HG02885 (cell line): ENCODE measurements around the gene JAK1.

Experiments used
- ATAC-seq: cut with Tn5 transposase; IDR thresholded peaks from one replicate; pipeline ENCODE4 v1.9.1; 2021; ENCODE audit warnings: mild to moderate bottlenecking; ENCODE audit not compliant: unreplicated experiment, poor library complexity

Gene JAK1

DNA sequence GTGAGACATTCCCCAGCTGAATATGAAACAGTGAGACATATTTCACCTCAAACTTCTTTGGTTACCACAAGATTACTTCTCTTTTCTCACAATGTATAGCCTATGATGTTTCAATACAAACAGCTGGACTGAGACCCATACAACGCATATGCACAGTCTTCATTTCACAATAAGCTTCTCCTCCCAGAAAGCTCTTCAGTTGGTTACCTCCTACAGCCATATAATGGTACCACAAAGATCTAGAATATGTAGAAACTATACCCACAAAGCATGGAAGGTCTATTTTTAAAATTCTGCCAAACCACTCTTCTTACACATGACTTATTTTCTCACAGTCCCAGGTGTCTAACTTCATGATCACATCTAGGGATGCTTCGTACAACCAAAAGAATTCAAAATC, 70.8 kb downstream of the JAK1 start:
- ATAC-seq = peak; percentile 86

DNA sequence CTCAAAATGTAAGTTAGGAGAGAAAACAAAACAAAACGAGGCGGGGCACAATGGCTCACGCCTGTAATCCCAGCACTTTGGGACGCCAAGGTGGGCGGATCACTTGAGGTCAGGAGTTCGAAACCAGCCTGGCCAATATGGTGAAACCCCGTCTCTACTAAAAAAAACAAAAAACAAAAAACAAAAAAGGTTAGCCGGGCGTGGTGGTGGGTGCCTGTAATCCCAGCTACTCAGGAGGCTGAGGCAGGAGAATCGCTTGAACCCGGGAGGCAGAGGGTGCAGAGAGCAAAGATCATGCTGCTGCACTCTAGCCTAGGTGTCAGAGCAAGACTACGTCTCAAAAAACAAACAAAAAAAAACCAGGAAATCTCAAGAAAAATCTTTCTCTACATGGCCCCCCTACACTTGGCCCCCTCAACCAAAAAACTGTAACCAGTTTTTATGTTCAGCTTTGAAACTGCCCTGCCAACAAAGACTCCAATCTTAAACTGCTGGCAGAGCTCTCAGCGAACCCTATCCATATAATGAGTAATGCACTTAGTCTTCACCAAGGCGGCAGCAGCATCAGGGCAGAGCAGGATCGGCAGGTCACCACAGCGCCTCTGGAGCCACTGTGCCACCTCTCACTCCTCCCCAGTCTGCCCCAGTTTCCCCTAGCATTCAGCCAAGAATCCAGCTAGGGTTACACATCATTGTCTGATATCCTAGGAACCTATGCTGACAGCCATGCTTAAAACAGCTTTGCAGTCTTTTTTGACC, 71.7 kb downstream of the JAK1 start:
- ATAC-seq = no peak

DNA sequence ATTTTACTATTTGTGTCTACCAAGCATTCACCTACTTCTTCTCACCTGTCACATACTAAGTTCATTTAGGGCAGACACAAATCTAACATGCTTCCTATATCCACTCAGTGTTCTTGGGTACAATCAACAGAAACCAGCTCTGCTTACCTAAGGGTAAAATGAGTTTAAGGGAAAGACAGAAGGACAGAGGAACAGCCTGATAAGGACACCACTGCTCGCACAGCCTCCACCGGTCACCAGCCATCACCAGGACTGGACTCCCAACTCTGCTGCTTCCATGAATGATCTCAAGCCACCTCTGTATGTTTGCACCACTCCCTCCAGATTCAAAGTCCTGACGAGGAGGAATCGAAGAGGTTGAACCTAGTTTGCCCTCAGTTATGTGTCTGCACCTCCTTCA, 72.4 kb downstream of the JAK1 start:
- ATAC-seq = no peak

DNA sequence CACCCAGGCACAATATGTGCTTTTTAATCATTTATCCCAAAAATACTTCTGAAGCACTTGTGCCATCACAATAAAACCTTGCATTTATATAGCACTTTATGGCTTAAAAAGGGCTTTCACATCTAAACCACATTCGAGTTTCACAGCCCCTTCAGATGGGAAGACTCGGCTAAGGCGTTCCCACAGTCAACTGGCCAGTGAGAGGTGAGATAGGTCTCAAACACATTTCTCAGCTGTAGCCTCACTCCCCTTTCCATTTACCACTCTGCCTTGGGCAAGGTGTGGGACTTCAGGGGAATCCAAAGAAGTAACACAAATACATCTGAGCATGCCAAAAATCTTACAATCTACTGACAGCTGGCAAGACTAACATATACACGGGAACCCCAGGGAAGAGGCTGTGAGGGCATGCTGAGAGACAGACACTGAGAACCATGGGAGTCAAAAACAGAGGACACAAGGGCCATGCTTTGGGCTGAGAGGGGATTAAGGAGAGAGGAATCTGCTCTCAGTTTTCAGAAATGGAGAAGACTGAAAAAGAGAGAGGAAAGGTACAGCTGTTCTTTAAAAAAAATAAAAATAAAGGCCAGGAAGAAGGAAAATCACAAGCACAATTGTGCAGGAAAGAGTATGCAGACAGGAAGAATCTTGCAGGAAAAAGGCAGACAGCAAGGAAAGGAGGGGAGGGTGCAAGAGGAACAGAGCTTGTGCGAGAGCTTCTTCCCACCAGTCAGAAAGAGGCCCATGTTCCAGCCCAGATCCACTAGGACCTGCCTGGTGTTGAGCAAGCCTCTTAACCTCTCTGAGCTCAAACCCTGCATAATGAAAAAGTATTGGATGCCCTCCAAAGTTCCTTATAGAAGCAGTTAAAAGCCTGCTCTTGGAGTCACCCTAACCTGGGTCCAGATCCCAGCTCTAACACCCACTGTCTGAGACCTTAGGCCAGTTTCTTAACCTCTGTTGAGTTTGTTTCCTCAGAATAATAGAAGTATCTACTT, 73.5 kb downstream of the JAK1 start:
- no peak for ATAC-seq

DNA sequence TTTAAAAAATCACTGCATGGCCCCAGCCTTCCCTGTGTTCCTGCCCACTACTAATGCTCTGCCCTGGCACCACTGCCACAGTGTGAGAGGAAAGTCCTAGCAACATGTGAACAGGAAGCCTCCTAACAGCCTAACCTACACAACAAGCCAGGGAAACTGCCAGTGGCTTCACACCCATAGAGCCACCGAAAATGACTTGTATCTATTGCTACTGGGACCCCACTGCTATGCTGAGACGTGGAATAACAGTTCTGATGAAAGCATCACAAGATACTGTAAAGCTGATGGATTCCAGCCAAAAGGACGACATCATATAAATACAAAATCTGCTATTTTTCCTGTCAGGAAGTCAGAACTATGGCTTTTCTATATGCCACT, 74.9 kb downstream of the JAK1 start:
- no peak for ATAC-seq

DNA sequence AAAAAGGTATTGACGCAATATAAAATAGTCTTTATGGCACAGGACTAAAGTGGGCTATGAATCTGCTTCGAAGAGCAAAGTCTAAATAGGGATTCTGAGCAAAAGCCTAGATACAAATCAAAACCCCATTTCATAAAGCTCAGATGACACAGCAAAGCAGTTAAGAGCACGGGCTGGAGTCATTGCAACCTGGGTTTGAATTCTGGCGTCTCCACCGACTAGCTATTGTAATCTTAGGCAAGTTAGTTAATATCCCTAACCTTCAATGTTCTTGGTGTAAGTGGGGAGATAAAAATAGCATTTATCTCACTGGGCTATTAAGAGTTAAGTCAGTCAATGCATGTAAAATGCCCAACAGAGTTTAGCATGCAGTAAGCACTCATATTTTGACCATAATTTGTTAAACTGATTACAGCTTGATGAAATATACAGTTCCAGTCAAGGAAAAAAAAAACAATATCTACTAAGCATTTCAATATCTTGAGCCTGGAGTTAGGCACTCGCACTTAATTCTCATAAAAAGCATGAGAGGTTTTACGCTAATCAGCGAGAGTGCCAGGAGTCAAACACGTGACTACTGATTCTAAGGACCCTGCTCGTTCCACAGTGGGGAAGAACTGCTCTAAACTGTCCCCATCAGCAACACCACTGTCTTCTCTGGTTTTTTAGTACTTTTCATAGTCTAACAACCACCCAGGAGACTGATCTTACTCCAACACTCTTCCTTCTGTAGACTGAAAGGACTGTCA, 75.5 kb downstream of the JAK1 start:
- no peak for ATAC-seq

DNA sequence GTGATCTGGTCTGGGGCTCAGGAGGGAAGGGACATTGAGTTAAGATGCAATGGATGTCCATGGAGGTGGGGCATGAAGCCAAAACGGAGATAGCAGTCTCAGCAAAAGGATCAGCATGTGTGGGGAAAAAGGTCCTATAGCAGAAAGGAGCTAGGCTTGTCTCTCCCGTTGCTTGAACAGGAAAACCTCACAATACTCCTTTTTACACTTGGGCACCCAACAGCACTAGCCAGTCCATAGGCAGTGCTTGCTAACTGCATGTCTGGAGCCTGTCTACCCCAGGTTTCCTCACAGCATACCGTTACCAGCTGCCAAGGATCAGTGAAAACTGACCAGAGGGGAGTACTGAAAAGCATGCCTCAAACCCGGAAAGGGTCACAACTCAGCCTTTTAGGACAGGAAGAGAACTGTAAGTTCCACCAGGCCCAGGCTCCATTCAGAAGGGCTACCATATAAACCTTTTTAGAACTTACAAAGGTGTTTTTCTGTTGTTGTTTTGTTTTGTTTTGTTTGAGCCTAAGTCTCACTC, 78.6 kb downstream of the JAK1 start:
- ATAC-seq = no peak

DNA sequence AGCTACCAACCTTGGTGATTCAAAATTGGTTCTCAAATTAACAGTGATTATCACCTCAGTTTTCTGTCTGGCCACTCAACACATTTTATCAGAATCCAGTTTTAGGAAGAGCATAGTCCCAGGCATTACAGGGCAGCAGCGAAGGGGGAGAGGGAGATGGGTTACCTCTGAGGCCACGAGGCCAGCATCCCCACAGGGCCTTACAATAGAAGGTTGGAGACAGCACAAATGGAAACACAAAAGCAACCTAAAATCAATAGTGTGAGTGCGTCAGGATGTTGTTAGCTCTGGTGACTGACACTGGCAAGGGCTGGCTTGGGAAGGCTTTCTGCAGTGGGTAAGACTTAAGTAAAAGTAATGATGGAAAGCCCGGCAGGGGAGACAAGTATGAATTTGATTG, 79.5 kb downstream of the JAK1 start:
- ATAC-seq = no peak

DNA sequence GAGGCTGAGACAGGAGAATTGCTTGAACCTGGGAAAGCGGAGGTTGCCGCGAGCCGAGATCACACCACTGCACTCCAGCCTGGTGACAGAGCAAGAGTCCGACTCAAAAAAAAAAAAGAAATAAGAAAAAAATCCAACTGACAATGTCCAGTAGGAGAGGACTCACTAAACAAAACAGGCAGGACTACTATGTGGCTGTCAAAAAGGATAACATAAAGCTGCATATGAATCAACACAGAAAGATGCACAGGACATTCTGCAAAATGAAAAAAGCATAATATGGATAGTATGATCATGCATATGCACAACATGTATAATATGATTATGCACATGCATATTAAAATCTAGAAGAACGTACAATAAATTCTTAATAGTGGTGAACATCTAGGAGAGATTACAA, 80.7 kb downstream of the JAK1 start:
- ATAC-seq = no peak

DNA sequence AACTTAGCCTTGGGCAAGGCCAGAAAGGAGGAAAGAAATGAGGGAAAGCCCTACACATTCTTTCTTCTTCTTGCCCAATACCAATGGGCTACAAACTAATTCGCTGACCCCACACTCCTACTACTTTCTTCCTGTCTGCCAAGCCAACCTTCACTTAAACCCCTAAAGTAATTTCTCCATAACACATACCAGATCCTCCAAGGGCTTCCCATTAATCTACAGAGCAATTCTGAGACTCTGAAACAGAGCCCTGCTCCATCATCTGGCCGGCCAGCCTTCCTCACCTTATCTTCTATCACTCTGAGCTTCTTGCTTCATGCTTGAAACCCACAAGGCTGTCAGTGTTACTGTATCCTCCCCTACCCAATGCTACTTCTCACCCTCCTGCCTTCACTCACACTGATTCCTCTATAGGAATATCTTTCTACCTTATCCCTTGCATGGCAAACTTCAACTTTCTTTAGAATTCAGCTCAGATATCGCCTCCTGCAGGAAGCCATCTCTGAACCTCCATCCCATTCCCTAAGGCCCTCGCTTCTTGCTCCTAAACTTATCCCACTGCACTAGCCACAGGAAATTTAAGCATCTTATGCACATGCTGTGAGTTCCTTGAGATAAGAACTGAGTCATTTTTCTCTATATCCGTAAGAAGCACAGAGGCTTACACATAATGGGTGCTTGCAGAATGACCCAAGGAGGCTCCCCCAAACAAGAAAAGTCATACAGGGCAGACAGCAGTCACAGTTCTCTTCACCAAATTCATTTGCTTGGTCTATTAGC, 81.9 kb downstream of the JAK1 start:
- ATAC-seq = no peak

DNA sequence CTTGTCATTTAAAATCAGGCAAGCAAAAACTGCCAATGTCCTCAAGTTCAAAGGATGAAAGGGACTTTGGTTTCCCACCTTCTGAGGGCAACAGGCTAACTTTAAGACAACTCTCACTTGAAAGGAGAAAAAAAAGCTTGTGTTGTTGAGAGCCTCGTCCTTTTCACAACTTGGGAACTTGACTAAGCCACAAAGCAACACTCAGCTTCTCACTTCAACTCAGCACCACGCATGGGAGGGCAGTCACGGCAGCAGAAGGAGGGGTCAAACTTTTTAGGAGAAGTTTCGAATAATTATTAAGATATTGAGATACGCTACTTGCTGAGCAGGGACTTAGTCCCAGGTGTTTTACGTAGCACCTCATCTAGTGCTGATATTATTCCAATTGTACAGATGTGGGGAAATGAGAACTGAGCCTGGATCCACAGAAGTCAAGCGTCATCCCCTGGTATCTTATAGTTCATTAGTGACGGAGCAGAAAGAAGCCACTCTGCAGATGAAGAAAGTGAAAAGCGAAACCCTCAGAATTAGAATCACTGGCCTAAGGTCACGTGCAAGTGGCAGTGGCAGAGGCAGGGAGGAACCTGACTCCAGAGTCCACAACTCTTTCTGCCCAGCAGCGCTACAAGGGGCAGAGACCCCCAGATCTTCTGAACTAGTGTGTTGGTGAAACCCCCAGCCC, 83.6 kb downstream of the JAK1 start:
- peak; percentile 97 for ATAC-seq

DNA sequence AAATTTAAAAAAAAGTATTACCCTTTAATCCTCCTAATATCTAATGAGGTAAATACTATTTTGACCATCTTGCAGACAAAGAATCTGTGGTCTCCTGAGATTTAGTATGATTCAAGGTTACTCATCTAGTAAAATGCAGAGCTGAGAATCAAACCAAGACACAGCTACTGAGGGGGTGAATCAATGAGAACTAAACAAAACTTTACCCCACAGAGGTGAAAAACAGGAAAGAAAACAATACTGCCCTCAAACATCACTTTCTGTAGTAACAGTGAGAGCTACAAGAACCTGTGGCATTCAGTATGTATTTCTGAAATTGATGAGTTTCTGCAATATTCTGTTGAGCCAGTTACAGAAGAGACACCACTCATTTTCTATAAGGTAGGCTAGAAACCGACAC, 85.1 kb downstream of the JAK1 start:
- ATAC-seq = no peak

DNA sequence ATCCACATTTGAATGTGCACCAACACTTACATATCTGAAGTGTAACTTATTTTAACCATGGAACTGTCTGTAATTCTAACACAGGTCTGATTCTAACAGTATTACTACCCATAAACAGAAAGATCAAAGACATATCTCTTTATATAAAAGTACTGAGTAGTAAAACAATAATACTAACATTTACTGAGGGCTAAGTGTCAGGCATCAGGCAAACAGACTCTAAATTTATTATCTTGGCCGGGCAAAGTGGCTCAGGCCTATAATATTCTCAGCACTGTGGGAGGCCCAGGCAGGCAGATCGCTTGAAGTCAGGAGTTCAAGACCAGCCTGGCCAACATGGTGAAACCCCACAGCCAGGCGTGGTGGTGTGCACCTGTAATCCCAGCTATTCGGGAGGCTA, 85.9 kb downstream of the JAK1 start:
- ATAC-seq = no peak

DNA sequence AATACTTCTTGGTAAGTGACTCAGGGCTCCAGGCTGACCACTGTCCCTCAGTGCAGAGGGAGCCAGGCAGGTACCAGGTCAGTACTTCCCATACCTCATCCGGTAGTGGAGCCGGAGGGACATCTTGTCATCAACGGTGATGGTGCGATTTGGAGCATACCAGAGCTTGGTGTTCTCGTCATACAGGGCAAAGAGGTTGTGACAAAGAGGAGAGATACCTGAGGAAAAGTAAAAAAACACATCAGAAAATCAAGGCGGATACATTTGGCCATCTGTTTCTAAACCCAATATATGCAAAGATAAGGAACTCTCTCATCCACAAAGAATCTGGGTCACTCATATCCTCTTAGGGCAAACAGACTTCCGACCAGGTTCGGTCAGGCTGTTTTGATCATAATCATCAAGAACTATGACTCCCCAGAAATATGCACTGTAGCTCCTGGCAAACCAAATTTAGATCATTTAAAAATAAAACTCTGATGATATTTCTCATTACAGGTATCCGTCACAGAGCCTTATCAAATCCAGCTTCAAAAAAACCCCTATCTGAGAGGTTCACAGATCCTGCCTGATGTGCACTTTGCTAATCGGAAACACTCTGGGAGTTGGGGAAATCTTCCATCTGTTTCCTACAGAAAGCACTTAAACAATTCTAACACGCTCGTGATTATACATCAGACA, 87.3 kb downstream of the JAK1 start:
- ATAC-seq = no peak

DNA sequence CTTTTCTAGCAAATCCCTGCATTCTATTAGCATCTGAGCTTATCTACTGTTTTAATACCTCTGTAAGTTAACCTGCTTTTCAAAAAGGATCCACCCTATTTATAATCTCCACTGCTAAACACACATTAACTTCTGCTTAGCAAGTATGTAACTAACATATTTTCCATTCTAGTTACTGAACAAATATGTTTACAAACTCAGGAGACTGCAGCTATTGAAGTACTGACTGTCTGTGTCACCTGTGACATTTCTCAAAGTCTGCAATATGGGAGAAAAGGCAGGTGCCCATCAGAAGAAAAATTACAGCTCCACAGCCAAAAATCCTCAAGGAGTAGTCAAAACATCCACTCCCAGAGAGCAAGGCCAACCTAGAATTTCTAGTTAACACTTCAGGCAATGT, 88.3 kb downstream of the JAK1 start:
- no peak for ATAC-seq

DNA sequence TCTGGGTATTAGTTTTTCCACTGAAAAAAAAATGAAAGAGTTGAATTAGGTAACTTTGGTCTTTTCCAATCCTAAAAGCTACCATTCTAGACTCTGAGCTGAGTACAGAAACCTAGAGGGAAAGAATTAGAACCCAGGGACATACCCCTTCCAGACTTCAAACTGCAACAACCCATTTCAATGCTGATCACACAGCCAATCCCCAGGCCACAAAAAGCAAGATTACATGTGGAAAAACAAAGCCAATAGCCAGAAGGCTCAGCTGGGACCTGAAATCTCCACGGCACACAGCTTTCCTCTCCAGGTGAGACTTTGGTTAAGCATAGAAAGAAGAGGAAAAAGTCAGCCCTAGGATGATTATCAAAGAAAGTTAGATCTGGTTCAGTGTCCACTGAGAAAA, 88.8 kb downstream of the JAK1 start:
- no peak for ATAC-seq

DNA sequence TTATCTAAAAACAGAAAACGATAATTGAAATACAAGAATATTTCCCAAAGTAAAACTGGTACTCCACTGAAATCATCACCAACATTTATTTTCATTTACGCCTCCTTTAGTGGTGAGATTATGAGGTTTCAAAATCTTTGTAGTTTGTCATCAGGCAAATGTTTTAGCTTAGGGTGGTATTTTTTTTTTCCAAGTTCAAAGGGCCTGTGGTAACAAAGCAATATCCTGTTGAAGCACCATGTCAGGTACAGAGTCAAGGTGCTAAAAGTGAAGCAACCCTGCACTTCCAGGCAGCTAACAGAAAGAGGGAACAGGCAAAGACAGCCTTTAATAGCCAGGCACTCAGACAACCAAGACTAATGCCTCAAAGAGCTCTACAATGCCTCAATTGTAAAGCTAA, 89.2 kb downstream of the JAK1 start:
- no peak for ATAC-seq

DNA sequence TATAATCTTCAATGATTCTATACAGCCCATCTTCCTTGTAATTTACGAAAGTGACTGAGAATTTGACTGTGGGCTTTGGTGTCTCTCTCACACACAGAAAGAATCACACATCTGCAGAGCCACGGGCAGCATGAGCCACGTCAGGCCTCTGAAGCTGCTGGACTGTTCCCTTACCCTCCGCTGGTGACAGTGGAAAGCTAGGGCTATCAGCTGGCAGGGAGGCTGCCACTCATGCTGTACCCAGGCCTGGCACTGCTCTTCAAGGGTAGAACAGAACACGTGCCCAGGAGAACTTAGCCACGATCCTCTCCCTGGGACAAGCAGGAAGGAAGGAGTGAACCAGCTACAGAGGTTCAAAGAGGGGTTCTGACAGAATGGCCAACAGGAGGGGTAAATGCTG, 90.7 kb downstream of the JAK1 start:
- ATAC-seq = no peak

DNA sequence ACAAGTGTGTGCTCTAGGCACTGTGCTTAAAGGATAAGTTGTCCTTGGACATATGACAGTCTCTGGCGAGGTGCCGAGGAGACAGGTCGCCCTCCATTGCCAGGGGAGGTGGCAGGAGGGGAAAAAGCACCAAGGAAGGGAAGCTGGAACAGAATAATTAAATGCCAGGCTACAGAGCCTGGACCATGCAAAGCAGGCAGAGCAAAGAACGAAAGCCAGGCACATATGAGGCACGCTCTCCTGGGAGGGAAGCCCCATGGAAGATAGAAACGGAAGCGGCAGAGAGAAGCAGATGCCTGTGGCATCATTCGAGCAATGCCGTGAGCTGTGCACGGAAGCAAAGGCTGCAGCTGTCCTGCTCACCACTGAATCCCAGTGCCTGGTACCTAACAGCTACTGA, 91.2 kb downstream of the JAK1 start:
- no peak for ATAC-seq
